Measurements from ENCODE around the gene MACROD2.

DNA sequence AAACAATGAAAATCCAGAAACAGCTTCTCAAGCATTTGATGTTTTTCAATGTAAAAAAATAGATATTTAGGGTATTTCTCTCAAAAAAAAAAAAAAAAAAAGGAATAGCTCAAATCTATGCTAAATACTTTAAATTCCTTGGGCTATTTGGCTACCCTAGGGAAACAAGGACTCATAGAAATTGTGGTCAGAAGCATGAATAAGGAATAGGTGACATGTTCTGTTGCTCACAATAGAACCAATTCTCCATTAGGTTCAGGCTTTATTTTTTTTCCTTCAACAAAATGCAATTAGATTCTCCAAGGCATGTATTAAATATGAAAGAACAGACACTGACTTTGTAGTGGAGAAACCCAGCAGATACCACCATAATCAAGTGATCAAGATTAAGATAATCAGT is 1246.4 kb downstream of the MACROD2 start:
- no peak for TF ChIP-seq CTCF (conservative IDR thresholded peaks at IDR 0.05; ENCODE audit: low read depth in 2 of 2)
- TF ChIP-seq EZH2 (IDR thresholded peaks at IDR 0.05; ENCODE audit: low read depth, unreplicated experiment), result no peak
- TF ChIP-seq, protein P1, sequence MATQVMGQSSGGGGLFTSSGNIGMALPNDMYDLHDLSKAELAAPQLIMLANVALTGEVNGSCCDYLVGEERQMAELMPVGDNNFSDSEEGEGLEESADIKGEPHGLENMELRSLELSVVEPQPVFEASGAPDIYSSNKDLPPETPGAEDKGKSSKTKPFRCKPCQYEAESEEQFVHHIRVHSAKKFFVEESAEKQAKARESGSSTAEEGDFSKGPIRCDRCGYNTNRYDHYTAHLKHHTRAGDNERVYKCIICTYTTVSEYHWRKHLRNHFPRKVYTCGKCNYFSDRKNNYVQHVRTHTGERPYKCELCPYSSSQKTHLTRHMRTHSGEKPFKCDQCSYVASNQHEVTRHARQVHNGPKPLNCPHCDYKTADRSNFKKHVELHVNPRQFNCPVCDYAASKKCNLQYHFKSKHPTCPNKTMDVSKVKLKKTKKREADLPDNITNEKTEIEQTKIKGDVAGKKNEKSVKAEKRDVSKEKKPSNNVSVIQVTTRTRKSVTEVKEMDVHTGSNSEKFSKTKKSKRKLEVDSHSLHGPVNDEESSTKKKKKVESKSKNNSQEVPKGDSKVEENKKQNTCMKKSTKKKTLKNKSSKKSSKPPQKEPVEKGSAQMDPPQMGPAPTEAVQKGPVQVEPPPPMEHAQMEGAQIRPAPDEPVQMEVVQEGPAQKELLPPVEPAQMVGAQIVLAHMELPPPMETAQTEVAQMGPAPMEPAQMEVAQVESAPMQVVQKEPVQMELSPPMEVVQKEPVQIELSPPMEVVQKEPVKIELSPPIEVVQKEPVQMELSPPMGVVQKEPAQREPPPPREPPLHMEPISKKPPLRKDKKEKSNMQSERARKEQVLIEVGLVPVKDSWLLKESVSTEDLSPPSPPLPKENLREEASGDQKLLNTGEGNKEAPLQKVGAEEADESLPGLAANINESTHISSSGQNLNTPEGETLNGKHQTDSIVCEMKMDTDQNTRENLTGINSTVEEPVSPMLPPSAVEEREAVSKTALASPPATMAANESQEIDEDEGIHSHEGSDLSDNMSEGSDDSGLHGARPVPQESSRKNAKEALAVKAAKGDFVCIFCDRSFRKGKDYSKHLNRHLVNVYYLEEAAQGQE (IDR thresholded peaks at IDR 0.05; ENCODE audit: unreplicated experiment), result no peak

All from GM23338 (cell line).